GM23248 (cell line): ENCODE results near the gene NOL6. TPM values are rescaled to one million over a fixed set of nuclear protein-coding genes. Genes with fewer than 3 reads are reported as not detected.

Experiments
- DNase-seq: peaks from one replicate; pipeline ENCODE4 v3.0.0-alpha.2; 2015
- H2AFZ ChIP-seq: fragments of 200-600 bp; sonication (generic); 2 replicates; pipeline ENCODE4 v1.6.1; 2016; ENCODE audit warnings: antibody characterized with exemption
- H3F3A ChIP-seq: fragments of 200-600 bp; sonication (generic); 2 replicates; pipeline ENCODE4 v1.6.1; 2016; ENCODE audit warnings: mild to moderate bottlenecking, antibody characterized with exemption, mixed run types; ENCODE audit not compliant: insufficient read depth
- H3K27ac ChIP-seq: fragments of 200-600 bp; sonication (generic); 2 replicates; pipeline ENCODE4 v1.5.1; 2016; ENCODE audit warnings: mild to moderate bottlenecking
- H3K27me3 ChIP-seq: fragments of 200-600 bp; sonication (generic); replicated peaks from 2 replicates; pipeline ENCODE4 v1.6.1; 2016; ENCODE audit warnings: mild to moderate bottlenecking; ENCODE audit not compliant: insufficient read depth
- H3K36me3 ChIP-seq: fragments of 200-600 bp; sonication (generic); 2 replicates; pipeline ENCODE4 v1.6.1; 2016; ENCODE audit warnings: low read depth, mild to moderate bottlenecking
- H3K4me1 ChIP-seq: fragments of 200-600 bp; sonication (generic); 2 replicates; pipeline ENCODE4 v1.6.1; 2016; ENCODE audit warnings: mild to moderate bottlenecking; ENCODE audit not compliant: insufficient read depth
- H3K4me2 ChIP-seq: fragments of 200-600 bp; sonication (generic); one replicate; pipeline ENCODE4 v1.6.1; 2016; ENCODE audit warnings: mild to moderate bottlenecking; ENCODE audit not compliant: unreplicated experiment
- H3K4me3 ChIP-seq: fragments of 200-600 bp; sonication (generic); 2 replicates; pipeline ENCODE4 v1.5.1; 2016; ENCODE audit warnings: mild to moderate bottlenecking
- H3K79me2 ChIP-seq: fragments of 200-600 bp; sonication (generic); 2 replicates; pipeline ENCODE4 v1.6.1; 2016; ENCODE audit warnings: mild to moderate bottlenecking; ENCODE audit not compliant: insufficient read depth
- H3K9ac ChIP-seq: fragments of 200-600 bp; sonication (generic); 2 replicates; pipeline ENCODE4 v1.6.1; 2016; ENCODE audit warnings: mild to moderate bottlenecking
- H3K9me2 ChIP-seq: fragments of 200-600 bp; sonication (generic); 2 replicates; pipeline ENCODE4 v1.6.1; 2016; ENCODE audit warnings: mixed run types, mild to moderate bottlenecking, moderate library complexity; ENCODE audit not compliant: insufficient read depth
- H3K9me3 ChIP-seq: fragments of 200-600 bp; sonication (generic); one replicate; pipeline ENCODE4 v1.6.1; 2017; ENCODE audit warnings: low read depth
- H4K20me1 ChIP-seq: fragments of 200-600 bp; sonication (generic); 2 replicates; pipeline ENCODE4 v1.6.0; 2016; ENCODE audit not compliant: insufficient read depth
- EZH2 ChIP-seq: fragments of 200-600 bp; sonication (generic); IDR thresholded peaks from 2 replicates; pipeline ENCODE4 v1.6.1; 2018; ENCODE audit warnings: antibody characterized with exemption, mild to moderate bottlenecking; ENCODE audit not compliant: insufficient read depth, poor library complexity, severe bottlenecking
- EZH2phosphoT487 ChIP-seq: fragments of 200-600 bp; sonication (generic); IDR thresholded peaks from 2 replicates; pipeline ENCODE4 v1.6.1; 2018; ENCODE audit warnings: antibody characterized with exemption, moderate library complexity, mild to moderate bottlenecking, low read depth; ENCODE audit not compliant: insufficient read depth
- WGBS, 2 experiments: methylation state at CpG; one replicate each; pipeline ENCODE4 v1.1.6; 2015 to 2017; ENCODE audit warnings: low lambda C conversion rate in 2 of 2, low coverage in 1 of 2; ENCODE audit errors: missing lambda C conversion rate in 2 of 2; 5-methylcytosine and 5-hydroxymethylcytosine counted together
- in situ Hi-C: fragments of 300-500 bp; cut with MboI; formaldehyde crosslinking; loops from 2 replicates; pipeline ENCODE4 v1.15.0; 2020
- polyA plus RNA-seq: library from polyadenylated mRNA; unstranded; fragments of >200 nt; fragmentation: Nextera tagmentation; extraction: Ambion mirVana; gene quantifications from 2 replicates; pipeline ENCODE4 v1.2.1, GENCODE V29; 2016
- total RNA-seq: library from RNA; depleted of rRNA; stranded (reverse); fragments of >200 nt; shearing (Covaris generic); gene quantifications from 2 replicates; pipeline ENCODE4 v1.2.3, GENCODE V29; 2014

The NOL6 gene
- total and polyA plus RNA-seq, 2 experiments from 2014 or later = 18.0 to 31.2 TPM

GRCh38 chr9:33464045-33464636 lies 9.6 kb downstream of the NOL6 start:
- DNase-seq = no peak
- Histone ChIP-seq H3K36me3 (peaks cover 45% of the 10 kb centered on the region), H3K9me2 (no peaks in the 10 kb centered on the region), H3K4me1 (no peaks in the 10 kb centered on the region), H3K9ac (no peak overlapping the region), H3K79me2 (no peaks in the 10 kb centered on the region), H3K4me3 (no peak overlapping the region), H3F3A (peaks cover 4% of the 10 kb centered on the region; the same call in 1 of the 2 replicates), H3K27ac (no peak overlapping the region), H2AFZ (no peak overlapping the region), H3K4me2 (no peak overlapping the region), H4K20me1 (no peaks in the 10 kb centered on the region), H3K27me3 (no peaks in the 10 kb centered on the region), H3K9me3 (no peaks in the 10 kb centered on the region)
- TF ChIP-seq EZH2 = no peak
- TF ChIP-seq EZH2phosphoT487 = no peak
- in situ Hi-C loops = loop anchor here (25.0 kb wide), 1 partner anchor 377 kb away; the partner anchor contains the start of gene SMU1
- 94 to 97% methylated on average over 13 to 14 of the region's 14 CpGs for WGBS, 2 experiments

GRCh38 chr9:33463151-33463550 lies 10.6 kb downstream of the NOL6 start:
- H3K9me2 ChIP-seq = no peaks in the 10 kb centered on the region
- in situ Hi-C loops = loop anchor here (25.0 kb wide), 1 partner anchor 376 kb away; the partner anchor contains the start of gene SMU1
- H3K4me3 ChIP-seq = no peak overlapping the region
- no peak overlapping the region for H3K9ac ChIP-seq
- no peaks in the 10 kb centered on the region for H3K27me3 ChIP-seq
- no peak for DNase-seq
- no peaks in the 10 kb centered on the region for H3K79me2 ChIP-seq
- peaks cover 4% of the 10 kb centered on the region; the same call in 1 of the 2 replicates for H3F3A ChIP-seq
- no peak overlapping the region for H2AFZ ChIP-seq
- peaks cover 5% of the 10 kb centered on the region; the same call in 1 of the 2 replicates for H3K4me1 ChIP-seq
- no peak overlapping the region for H3K4me2 ChIP-seq
- H3K9me3 ChIP-seq = no peaks in the 10 kb centered on the region
- TF ChIP-seq EZH2 (no peak), EZH2phosphoT487 (no peak)
- no peaks in the 10 kb centered on the region for H4K20me1 ChIP-seq
- 82 to 83% methylated on average over 13 to 15 of the region's 15 CpGs for WGBS, 2 experiments
- H3K27ac ChIP-seq = no peak overlapping the region
- H3K36me3 ChIP-seq = peaks cover 45% of the 10 kb centered on the region

GRCh38 chr9:33461492-33461891 lies 12.2 kb downstream of the NOL6 start:
- no peaks in the 10 kb centered on the region for H3K27me3 ChIP-seq
- no peak overlapping the region for H3K9ac ChIP-seq
- H4K20me1 ChIP-seq = no peaks in the 10 kb centered on the region
- peaks cover 5% of the 10 kb centered on the region; the same call in 1 of the 2 replicates for H3K4me1 ChIP-seq
- in situ Hi-C loops = loop anchor here (25.0 kb wide), 1 partner anchor 374 kb away; the partner anchor contains the start of gene SMU1
- peaks cover 36% of the 10 kb centered on the region for H3K36me3 ChIP-seq
- TF ChIP-seq EZH2 = no peak
- TF ChIP-seq EZH2phosphoT487 = no peak
- DNase-seq = no peak
- peaks cover 4% of the 10 kb centered on the region; the same call in 1 of the 2 replicates for H3F3A ChIP-seq
- H3K4me3 ChIP-seq = no peak overlapping the region
- H3K27ac ChIP-seq = no peak overlapping the region
- H3K9me2 ChIP-seq = no peaks in the 10 kb centered on the region
- no peaks in the 10 kb centered on the region for H3K9me3 ChIP-seq
- H3K4me2 ChIP-seq = no peak overlapping the region
- 35 to 39% methylated on average over 3 of the region's 3 CpGs for WGBS, 2 experiments
- no peak overlapping the region for H2AFZ ChIP-seq
- H3K79me2 ChIP-seq = no peaks in the 10 kb centered on the region

GRCh38 chr9:33460854-33461253 lies 12.9 kb downstream of the NOL6 start:
- no peak overlapping the region for H3K4me2 ChIP-seq
- peaks cover 5% of the 10 kb centered on the region; the same call in 1 of the 2 replicates for H3K4me1 ChIP-seq
- no peaks in the 10 kb centered on the region for H3K9me3 ChIP-seq
- no peak overlapping the region for H3K27ac ChIP-seq
- no peak overlapping the region for H2AFZ ChIP-seq
- in situ Hi-C loops = loop anchor here (25.0 kb wide), 1 partner anchor 374 kb away; the partner anchor contains the start of gene SMU1
- H3K36me3 ChIP-seq = peaks cover 29% of the 10 kb centered on the region
- H3K4me3 ChIP-seq = no peak overlapping the region
- H3K9ac ChIP-seq = no peak overlapping the region
- no peaks in the 10 kb centered on the region for H3K79me2 ChIP-seq
- peaks cover 4% of the 10 kb centered on the region; the same call in 1 of the 2 replicates for H3F3A ChIP-seq
- H3K9me2 ChIP-seq = no peaks in the 10 kb centered on the region
- 93% methylated on average over 10 of the region's 10 CpGs for WGBS, 2 experiments
- no peak for TF ChIP-seq EZH2phosphoT487
- no peak for TF ChIP-seq EZH2
- DNase-seq = no peak
- no peaks in the 10 kb centered on the region for H4K20me1 ChIP-seq
- H3K27me3 ChIP-seq = no peaks in the 10 kb centered on the region
